NCI-H345 treated with DMSO at 0.1 percent for 48 hours (cell line): ENCODE results near the gene LAP3.

Experiments used
- DNase-seq: peaks from one replicate; lab custom pipeline; 2025; ENCODE audit not compliant: unreplicated experiment; lab: John Stamatoyannopoulos, UW

The LAP3 gene

GRCh38 chr4:17614416-17615299, 37.7 kb downstream of the LAP3 start, which contains the start of gene MED28:
Gene MED28, plus strand, starts transcription at chr4:17614641. Its CDS starts 14 bp downstream, at chr4:17614655.
- DNase-seq: peak; percentile 87

GRCh38 chr4:17616283-17616682, 39.3 kb downstream of the LAP3 start:
- DNase-seq: no peak

- no peak for DNase-seq
Measured at GRCh38 chr4:17618926-17619325, 41.9 kb downstream of the LAP3 start.

- DNase-seq: no peak
Measured at GRCh38 chr4:17619416-17620105, 42.6 kb downstream of the LAP3 start.

GRCh38 chr4:17623451-17624001, 46.5 kb downstream of the LAP3 start:
- no peak for DNase-seq

- no peak for DNase-seq
Measured at GRCh38 chr4:17624821-17625220, 47.8 kb downstream of the LAP3 start.

- no peak for DNase-seq
Measured at GRCh38 chr4:17630228-17630627, 53.2 kb downstream of the LAP3 start.

GRCh38 chr4:17633600-17633999, 56.6 kb downstream of the LAP3 start:
- DNase-seq: no peak

- DNase-seq: no peak
Measured at GRCh38 chr4:17635056-17635455, 58.1 kb downstream of the LAP3 start.

- DNase-seq: no peak
Measured at GRCh38 chr4:17636341-17636695, 59.3 kb downstream of the LAP3 start.

GRCh38 chr4:17636696-17637622, 60.0 kb downstream of the LAP3 start:
- peak; percentile 50 for DNase-seq

- DNase-seq: no peak
Measured at GRCh38 chr4:17639136-17639535, 62.1 kb downstream of the LAP3 start.

- no peak for DNase-seq
Measured at GRCh38 chr4:17642398-17642783, 65.4 kb downstream of the LAP3 start.

GRCh38 chr4:17646693-17647092, 69.7 kb downstream of the LAP3 start:
- no peak for DNase-seq

- no peak for DNase-seq
Measured at GRCh38 chr4:17647176-17647806, 70.3 kb downstream of the LAP3 start.

GRCh38 chr4:17647927-17648326, 70.9 kb downstream of the LAP3 start:
- no peak for DNase-seq

GRCh38 chr4:17650406-17650805, 73.4 kb downstream of the LAP3 start:
- no peak for DNase-seq

GRCh38 chr4:17654701-17655100, 77.7 kb downstream of the LAP3 start:
- no peak for DNase-seq

- no peak for DNase-seq
Measured at GRCh38 chr4:17657090-17657489, 80.1 kb downstream of the LAP3 start.
